Measurements from ENCODE around the gene ARFGAP2.

DNA sequence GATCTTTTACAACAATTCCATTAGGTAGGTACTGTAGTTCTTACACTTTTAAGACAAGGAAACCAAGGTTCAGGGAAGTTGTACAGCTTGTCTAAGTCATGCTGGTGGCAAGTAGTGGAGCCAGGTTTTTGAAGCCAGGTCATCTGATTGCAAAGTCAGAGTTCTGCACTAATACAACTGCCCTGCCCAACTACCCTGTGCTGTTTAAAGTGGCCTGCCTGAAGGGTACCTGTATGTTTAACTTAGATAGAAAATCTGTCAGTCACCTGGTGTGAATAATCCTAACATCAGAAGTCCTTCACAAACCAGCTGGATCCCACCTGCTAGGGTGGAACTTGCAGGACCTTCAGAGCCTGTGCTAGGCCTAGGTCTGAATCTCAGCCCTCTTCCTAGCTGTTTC lies 44.2 kb downstream of the ARFGAP2 start:
- no peak for TF ChIP-seq EZH2 (IDR thresholded peaks at IDR 0.05; ENCODE audit: low read depth)
- TF ChIP-seq, protein P1, sequence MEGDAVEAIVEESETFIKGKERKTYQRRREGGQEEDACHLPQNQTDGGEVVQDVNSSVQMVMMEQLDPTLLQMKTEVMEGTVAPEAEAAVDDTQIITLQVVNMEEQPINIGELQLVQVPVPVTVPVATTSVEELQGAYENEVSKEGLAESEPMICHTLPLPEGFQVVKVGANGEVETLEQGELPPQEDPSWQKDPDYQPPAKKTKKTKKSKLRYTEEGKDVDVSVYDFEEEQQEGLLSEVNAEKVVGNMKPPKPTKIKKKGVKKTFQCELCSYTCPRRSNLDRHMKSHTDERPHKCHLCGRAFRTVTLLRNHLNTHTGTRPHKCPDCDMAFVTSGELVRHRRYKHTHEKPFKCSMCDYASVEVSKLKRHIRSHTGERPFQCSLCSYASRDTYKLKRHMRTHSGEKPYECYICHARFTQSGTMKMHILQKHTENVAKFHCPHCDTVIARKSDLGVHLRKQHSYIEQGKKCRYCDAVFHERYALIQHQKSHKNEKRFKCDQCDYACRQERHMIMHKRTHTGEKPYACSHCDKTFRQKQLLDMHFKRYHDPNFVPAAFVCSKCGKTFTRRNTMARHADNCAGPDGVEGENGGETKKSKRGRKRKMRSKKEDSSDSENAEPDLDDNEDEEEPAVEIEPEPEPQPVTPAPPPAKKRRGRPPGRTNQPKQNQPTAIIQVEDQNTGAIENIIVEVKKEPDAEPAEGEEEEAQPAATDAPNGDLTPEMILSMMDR (conservative IDR thresholded peaks at IDR 0.05) = no peak
